ENCODE results near the gene NT5C1A. TPM values are rescaled to one million over a fixed set of nuclear protein-coding genes. Genes with fewer than 3 reads are reported as not detected.

NT5C1A gene
- polyA plus RNA-seq, 1 donor from 2014 or later: not detected

- H3F3A ChIP-seq (ENCODE audit: insufficient read depth, low read length, poor library complexity, severe bottlenecking): no peaks in the 10 kb centered on the region
- H3K9me2 ChIP-seq (ENCODE audit: insufficient read depth, low read length): no peaks in the 10 kb centered on the region
- no peak overlapping the region for H3K4me3 ChIP-seq (ENCODE audit: low read length)
- H3K79me2 ChIP-seq (replicated peaks; ENCODE audit: insufficient read depth, low read length): no peaks in the 10 kb centered on the region
- TF ChIP-seq REST (IDR thresholded peaks at IDR 0.05; ENCODE audit: borderline replicate concordance) (no peak), POLR2AphosphoS5 (IDR thresholded peaks at IDR 0.05) (no peak), CTCF (IDR thresholded peaks at IDR 0.05; ENCODE audit: poor library complexity, severe bottlenecking) (no peak), SMC3 (conservative IDR thresholded peaks at IDR 0.05; ENCODE audit: poor library complexity) (no peak), EZH2 (IDR thresholded peaks at IDR 0.05; ENCODE audit: borderline replicate concordance, insufficient read depth, low read length, poor library complexity, severe bottlenecking) (no peak), TAF1 (IDR thresholded peaks at IDR 0.05; ENCODE audit: low read depth) (no peak), RAD21 (conservative IDR thresholded peaks at IDR 0.05) (no peak), MXI1 (conservative IDR thresholded peaks at IDR 0.05; ENCODE audit: poor library complexity, severe bottlenecking) (no peak), EP300 (conservative IDR thresholded peaks at IDR 0.05; ENCODE audit: poor library complexity, severe bottlenecking) (no peak)
- no peaks in the 10 kb centered on the region for H3K36me3 ChIP-seq (ENCODE audit: insufficient read depth, low read length)
- H4K20me1 ChIP-seq (ENCODE audit: insufficient read depth): no peaks in the 10 kb centered on the region
- H3K27me3 ChIP-seq (ENCODE audit: insufficient read depth, low read depth, low read length): no peaks in the 10 kb centered on the region
- H3K27ac ChIP-seq (ENCODE audit: low read length): no peak overlapping the region
- H3K4me2 ChIP-seq (ENCODE audit: low read length): no peak overlapping the region
- H3K9ac ChIP-seq (ENCODE audit: low read length): no peak overlapping the region
- H3K9me3 ChIP-seq (ENCODE audit: low read length): no peaks in the 10 kb centered on the region
- H2AFZ ChIP-seq (ENCODE audit: low read depth, low read length): no peak overlapping the region
Measured at GRCh38 chr1:39615086-39615673, 56.7 kb downstream of the NT5C1A start.

GRCh38 chr1:39614488-39614887 lies 57.4 kb downstream of the NT5C1A start:
- no peak overlapping the region for H3K9ac ChIP-seq (ENCODE audit: low read length)
- no peaks in the 10 kb centered on the region for H3K9me2 ChIP-seq (ENCODE audit: insufficient read depth, low read length)
- no peak overlapping the region for H3K27ac ChIP-seq (ENCODE audit: low read length)
- H3K4me3 ChIP-seq (ENCODE audit: low read length): no peak overlapping the region
- H3K36me3 ChIP-seq (ENCODE audit: insufficient read depth, low read length): no peaks in the 10 kb centered on the region
- no peak overlapping the region for H3K4me2 ChIP-seq (ENCODE audit: low read length)
- no peak overlapping the region for H2AFZ ChIP-seq (ENCODE audit: low read depth, low read length)
- TF ChIP-seq REST (IDR thresholded peaks at IDR 0.05; ENCODE audit: borderline replicate concordance): no peak
- TF ChIP-seq POLR2AphosphoS5 (IDR thresholded peaks at IDR 0.05): no peak
- TF ChIP-seq TAF1 (IDR thresholded peaks at IDR 0.05; ENCODE audit: low read depth): no peak
- TF ChIP-seq MXI1 (conservative IDR thresholded peaks at IDR 0.05; ENCODE audit: poor library complexity, severe bottlenecking): no peak
- TF ChIP-seq SMC3 (conservative IDR thresholded peaks at IDR 0.05; ENCODE audit: poor library complexity): no peak
- TF ChIP-seq EP300 (conservative IDR thresholded peaks at IDR 0.05; ENCODE audit: poor library complexity, severe bottlenecking): no peak
- no peak for TF ChIP-seq CTCF (IDR thresholded peaks at IDR 0.05; ENCODE audit: poor library complexity, severe bottlenecking)
- no peak for TF ChIP-seq EZH2 (IDR thresholded peaks at IDR 0.05; ENCODE audit: borderline replicate concordance, insufficient read depth, low read length, poor library complexity, severe bottlenecking)
- no peak for TF ChIP-seq RAD21 (conservative IDR thresholded peaks at IDR 0.05)
- H3F3A ChIP-seq (ENCODE audit: insufficient read depth, low read length, poor library complexity, severe bottlenecking): no peaks in the 10 kb centered on the region
- H3K9me3 ChIP-seq (ENCODE audit: low read length): no peaks in the 10 kb centered on the region
- H3K79me2 ChIP-seq (replicated peaks; ENCODE audit: insufficient read depth, low read length): no peaks in the 10 kb centered on the region
- no peaks in the 10 kb centered on the region for H3K27me3 ChIP-seq (ENCODE audit: insufficient read depth, low read depth, low read length)
- H4K20me1 ChIP-seq (ENCODE audit: insufficient read depth): no peaks in the 10 kb centered on the region
